Brain pericyte (primary cell): ENCODE measurements around the gene OR2T33.
"Not testable (repeated sequence)": the region's sequence is repeated elsewhere in the genome, so short reads cannot be mapped to it uniquely, and the experiment has no call there.

Experiments used
- DNase-seq: peaks from one replicate; pipeline ENCODE4 v3.0.0-alpha.2; 2012; ENCODE audit warnings: low read depth, low spot score

The OR2T33 gene

GRCh38 chr1:248277876-248278275, at the start of gene OR2T33:
OR2T33 (minus strand) TSS chr1:248277976; CDS start chr1:248273814, 4,162 bp downstream.
- no peak for DNase-seq

DNA sequence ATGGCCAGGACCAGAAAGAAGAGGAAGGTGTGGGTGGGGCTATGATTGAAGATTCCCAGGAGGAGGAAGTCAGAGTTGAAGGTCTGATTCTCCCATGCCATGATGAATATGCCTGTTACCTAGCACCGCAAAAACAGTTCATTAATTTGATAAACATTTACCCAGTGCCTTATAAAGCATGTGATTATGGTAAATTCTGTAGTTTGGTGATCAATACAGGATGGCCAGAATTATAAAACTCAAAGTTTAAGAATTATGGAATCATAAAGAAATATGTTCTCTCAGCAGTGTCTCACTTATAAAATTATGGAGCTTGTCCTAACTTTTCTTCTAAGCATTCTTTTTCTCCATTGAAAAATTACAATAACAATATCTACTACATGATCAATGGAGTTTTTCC, 46.7 kb upstream of the OR2T33 start, which contains the start of gene OR2M7:
Gene OR2M7 (minus strand): TSS at position 101 of the 400 bp plus-strand sequence. CDS start 0 bp downstream, at position 101.
- DNase-seq, result no peak

DNA sequence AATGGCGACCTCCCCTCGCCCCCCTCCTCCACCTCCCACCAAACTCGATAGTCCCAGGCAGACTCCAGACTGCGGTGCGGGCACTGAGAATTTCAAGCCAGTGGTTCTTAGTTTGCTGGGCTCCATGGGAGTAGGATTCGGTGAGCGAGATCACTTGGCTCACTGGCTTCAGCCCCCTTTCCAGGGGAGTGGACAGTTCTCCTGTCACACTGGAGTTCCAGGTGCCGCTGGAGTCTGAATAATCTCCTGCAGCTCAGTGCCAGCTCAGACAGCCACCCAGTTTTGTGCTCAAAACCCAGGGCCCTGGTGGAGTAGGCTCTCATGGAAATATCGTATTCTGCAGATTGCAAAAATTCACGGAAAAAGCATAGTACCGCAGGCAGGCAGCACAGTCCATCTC, 39.0 kb upstream of the OR2T33 start:
- no peak for DNase-seq

GRCh38 chr1:248306740-248307139, 29.0 kb upstream of the OR2T33 start:
- not testable (repeated sequence) for DNase-seq

DNA sequence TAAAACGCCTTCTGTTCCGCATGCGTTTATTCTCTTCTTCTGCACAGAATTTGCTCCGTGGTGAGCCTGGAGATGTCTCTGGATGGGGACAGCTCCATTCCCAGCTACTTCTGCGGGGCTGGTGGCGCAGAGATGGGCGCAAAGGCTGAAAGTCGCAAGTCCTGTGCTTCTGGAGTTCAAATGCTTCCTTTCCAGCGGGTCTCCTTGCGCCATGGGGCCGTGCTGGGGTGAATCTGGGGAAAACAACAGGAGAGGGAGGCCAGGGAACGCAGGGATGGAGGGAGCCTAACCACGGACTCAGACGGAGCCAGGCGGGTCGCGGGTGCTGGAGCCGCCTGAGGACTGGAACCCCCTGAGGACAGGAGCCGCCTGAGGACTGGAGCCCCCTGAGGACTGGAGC, 28.3 kb upstream of the OR2T33 start:
- DNase-seq, result no peak

GRCh38 chr1:248305672-248306071, 27.9 kb upstream of the OR2T33 start:
- DNase-seq, result not testable (repeated sequence)

DNA sequence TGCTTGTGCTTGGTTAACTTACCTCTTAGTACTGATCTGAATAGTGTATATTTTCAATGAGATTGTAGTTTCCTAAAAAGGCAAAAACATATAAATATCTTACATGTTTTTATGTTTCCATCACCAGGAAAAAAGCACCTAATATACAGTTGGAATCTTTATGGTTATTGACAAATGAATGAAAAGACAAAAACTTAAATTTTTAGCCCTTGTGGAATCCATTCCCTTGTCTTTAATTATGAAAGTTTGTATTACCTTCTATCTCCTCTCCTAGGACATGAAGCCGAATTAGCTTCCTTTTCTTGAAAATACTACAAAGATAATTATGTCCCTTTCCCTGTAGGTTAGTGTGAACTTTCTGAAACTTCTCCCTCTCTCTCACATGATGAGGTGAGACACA, 25.5 kb upstream of the OR2T33 start, which contains the start of gene OR2T12:
Gene OR2T12 (minus strand): TSS at position 101 of the 400 bp plus-strand sequence. CDS start 7,846 bp downstream, outside the sequence.
- DNase-seq, result no peak

GRCh38 chr1:248288391-248288790, 10.6 kb upstream of the OR2T33 start:
- DNase-seq, result no peak

- DNase-seq, result not testable (repeated sequence)
Measured at GRCh38 chr1:248273225-248273624, 4.6 kb downstream of the OR2T33 start.

DNA sequence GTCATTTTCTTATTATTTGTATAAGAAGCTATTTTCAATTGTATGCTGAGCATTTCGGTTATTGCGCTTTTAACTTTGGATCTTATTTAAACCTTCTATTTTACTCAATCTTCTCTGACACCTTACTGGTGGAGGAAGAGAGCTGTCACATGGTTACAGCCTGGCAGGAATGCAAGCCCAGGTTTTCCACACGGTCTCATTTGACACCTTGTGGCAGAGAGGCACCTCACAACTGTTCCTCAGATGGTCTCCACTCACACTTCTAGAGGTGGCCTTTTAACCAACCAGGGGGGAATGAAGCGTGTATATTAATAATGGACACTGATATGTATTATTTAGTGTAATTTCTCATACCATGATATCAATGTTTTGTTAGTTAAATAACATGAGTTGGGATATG, 9.6 kb downstream of the OR2T33 start:
- no peak for DNase-seq

- DNase-seq, result not testable (repeated sequence)
Measured at GRCh38 chr1:248259309-248259708, 18.5 kb downstream of the OR2T33 start.

- DNase-seq, result no peak
Measured at GRCh38 chr1:248243204-248243603, 34.6 kb downstream of the OR2T33 start.

- DNase-seq, result no peak
Measured at GRCh38 chr1:248239478-248239877, 38.3 kb downstream of the OR2T33 start.

GRCh38 chr1:248231117-248231516, 46.7 kb downstream of the OR2T33 start, which contains the start of gene OR2M4:
OR2M4 (plus strand) TSS chr1:248231417; CDS start chr1:248238929, 7,512 bp downstream.
- no peak for DNase-seq

DNA sequence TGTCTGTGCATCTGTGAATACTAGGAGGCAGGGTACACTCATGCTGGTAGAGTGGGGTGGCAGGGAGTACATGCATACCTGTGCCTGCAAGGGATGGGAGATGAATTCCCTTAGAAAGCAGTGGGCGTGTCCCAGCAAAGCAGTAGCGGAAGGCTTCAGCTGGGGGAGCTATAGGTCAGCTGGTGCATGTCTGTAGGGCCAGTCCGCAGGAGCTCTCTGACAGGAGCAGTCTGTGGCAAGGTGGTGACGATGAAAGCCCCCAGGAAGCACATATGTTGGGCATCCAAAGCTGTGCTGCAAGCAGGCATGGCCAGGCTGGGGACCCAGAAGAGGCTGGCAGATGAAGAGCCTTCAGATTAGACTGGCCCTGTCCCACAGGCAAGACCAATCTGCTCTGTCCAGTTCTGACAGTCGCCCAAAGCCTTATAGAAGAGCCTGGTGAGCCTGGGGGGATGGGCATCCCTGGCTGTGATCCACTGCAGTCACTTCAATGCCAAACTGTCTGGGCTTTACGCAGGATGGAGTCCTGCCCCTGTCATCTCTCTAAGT, 48.3 kb downstream of the OR2T33 start:
- no peak for DNase-seq

DNA sequence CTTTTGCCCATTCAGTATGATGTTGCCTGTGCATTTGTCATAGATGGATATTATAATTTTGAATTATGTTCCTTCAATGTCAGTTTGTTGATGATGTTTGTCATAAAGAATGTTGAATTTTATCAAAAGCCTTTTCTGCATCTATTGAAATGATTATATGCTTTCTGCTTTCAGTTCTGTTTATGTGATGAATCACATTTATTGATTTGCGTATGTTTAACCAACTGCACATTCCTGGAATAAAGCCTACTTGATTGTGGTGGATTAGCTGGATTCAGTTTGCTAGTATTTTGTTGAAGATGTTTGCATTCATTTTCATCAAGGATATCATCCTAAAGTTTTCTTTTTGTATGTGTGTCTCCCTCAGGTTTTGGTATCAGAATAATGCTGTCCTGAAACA, 52.2 kb downstream of the OR2T33 start:
- DNase-seq, result no peak
